HG03575 (cell line): ENCODE results near the gene SSC5D.

Source experiments
- ATAC-seq: cut with Tn5 transposase; IDR thresholded peaks from one replicate; pipeline ENCODE4 v1.9.1; 2021; ENCODE audit not compliant: unreplicated experiment, insufficient number of reproducible peaks, low FRiP score; ENCODE audit errors: extremely low read depth

SSC5D gene

GRCh38 chr19:55483706-55484592 lies 4.3 kb upstream of the SSC5D start:
- no peak for ATAC-seq

GRCh38 chr19:55484593-55485438 lies 3.4 kb upstream of the SSC5D start, which contains the start of gene NAT14:
Gene NAT14 (plus strand): TSS chr19:55485188. CDS start chr19:55485709, 521 bp downstream.
- no peak for ATAC-seq

- ATAC-seq = no peak
Measured at GRCh38 chr19:55485439-55486011, 2.7 kb upstream of the SSC5D start.

GRCh38 chr19:55486043-55486970 lies 1.9 kb upstream of the SSC5D start:
- ATAC-seq = no peak

- no peak for ATAC-seq
Measured at GRCh38 chr19:55486971-55487923, 989 bp upstream of the SSC5D start.

- no peak for ATAC-seq
Measured at GRCh38 chr19:55488986-55489710, 912 bp downstream of the SSC5D start.

GRCh38 chr19:55489711-55490477 lies 1.7 kb downstream of the SSC5D start:
- ATAC-seq = no peak

GRCh38 chr19:55490478-55491432 lies 2.5 kb downstream of the SSC5D start:
- ATAC-seq = no peak

GRCh38 chr19:55491546-55492360 lies 3.5 kb downstream of the SSC5D start:
- ATAC-seq = no peak

GRCh38 chr19:55492362-55492944 lies 4.2 kb downstream of the SSC5D start:
- ATAC-seq = no peak

GRCh38 chr19:55493052-55493644 lies 4.9 kb downstream of the SSC5D start:
- ATAC-seq = no peak

GRCh38 chr19:55493645-55494171 lies 5.5 kb downstream of the SSC5D start:
- no peak for ATAC-seq

- ATAC-seq = no peak
Measured at GRCh38 chr19:55494172-55494761, 6.0 kb downstream of the SSC5D start.
